SHP77 (cell line): ENCODE results near the gene ZNF646.

Source experiments
- DNase-seq, 2 experiments: peaks; one replicate each; lab custom pipeline; 2025; lab: John Stamatoyannopoulos, UW

The ZNF646 gene

DNA sequence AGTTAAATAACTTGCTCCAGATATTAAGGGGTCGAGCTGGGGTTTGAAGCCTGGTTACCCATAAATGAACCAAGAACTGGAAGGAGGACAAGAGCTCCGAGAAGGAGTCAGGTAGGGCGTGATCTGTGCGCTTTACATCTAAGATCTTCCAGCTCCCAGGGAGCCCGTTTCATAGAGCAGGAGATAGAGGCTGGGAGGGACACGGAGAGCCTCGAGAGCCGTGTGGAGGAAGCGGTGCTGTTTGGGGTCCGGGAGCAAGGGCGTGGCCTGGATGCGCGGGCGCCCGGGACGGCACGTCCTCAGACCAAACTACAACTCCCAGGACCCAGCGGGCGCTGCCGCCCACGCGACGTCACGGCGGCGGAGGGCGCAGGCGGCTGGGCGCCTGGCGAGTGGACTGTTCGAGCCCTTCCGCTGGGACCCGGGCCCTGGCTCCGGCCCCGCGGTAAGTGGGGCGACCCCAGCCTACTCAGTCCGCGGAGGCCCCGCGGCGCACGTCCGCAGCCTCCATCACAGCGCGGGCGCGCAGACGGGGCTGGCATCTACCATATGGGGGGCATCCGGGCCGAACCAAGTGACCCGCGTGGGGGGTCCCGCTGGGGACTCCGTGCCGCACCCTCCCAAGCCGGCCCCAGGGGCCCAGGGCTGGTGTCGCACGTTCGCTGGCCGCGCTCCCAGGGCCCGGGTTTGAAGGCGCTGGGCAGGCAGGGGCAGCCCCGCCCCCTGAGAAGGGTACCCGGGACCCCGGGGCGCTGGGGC lies 34.0 kb downstream of the ZNF646 start, which contains the start of gene BCKDK:
Gene BCKDK, plus strand, starts transcription at position 352 of the 759 bp plus-strand sequence. CDS start 838 bp downstream, outside the sequence.
- peak; percentile 83 to 91 for DNase-seq

DNA sequence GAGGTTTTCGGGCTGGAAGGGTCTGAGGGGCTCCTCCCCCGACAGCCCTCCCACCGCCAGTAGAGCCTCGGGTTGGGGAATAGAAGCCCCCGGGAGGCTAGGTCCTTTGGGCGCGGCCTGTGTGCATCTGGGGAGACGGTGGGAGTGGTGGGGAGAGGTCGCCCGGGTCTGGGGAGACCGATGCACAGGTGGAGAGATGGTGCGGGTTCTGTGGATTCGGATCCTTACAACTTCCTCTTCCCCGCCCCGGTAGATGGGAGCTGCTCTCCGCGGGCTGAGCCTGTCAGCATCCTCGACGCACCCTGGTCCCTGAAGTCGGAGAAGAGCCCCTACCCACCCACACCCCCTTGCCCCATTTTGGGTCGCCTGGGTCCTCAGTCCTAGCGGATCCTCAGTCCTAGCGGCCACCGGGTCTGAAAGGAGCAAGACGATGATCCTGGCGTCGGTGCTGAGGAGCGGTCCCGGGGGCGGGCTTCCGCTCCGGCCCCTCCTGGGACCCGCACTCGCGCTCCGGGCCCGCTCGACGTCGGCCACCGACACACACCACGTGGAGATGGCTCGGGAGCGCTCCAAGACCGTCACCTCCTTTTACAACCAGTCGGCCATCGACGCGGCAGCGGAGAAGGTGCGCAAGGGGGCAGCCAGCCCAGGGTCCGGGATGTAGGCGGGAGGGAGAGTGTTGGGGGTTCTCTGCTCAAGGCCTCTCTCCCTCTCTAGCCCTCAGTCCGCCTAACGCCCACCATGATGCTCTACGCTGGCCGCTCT lies 34.8 kb downstream of the ZNF646 start:
- no peak for DNase-seq

DNA sequence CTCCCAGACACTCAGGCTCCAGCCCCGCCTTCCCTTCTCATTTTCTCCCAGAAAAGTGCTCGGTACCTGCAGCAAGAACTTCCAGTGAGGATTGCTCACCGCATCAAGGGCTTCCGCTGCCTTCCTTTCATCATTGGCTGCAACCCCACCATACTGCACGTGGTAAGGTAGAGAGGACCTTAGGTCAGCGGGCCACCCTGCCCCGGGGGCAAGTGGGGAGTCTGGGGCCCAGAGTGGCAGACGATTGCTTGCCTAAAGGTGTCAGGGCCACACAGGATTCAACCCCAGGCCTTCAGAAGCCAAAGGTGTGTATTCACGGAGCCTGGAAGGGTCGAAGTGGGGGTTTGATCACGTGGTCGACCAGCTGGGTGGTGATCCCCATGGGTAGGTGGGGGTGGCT lies 35.4 kb downstream of the ZNF646 start:
- DNase-seq: no peak

DNA sequence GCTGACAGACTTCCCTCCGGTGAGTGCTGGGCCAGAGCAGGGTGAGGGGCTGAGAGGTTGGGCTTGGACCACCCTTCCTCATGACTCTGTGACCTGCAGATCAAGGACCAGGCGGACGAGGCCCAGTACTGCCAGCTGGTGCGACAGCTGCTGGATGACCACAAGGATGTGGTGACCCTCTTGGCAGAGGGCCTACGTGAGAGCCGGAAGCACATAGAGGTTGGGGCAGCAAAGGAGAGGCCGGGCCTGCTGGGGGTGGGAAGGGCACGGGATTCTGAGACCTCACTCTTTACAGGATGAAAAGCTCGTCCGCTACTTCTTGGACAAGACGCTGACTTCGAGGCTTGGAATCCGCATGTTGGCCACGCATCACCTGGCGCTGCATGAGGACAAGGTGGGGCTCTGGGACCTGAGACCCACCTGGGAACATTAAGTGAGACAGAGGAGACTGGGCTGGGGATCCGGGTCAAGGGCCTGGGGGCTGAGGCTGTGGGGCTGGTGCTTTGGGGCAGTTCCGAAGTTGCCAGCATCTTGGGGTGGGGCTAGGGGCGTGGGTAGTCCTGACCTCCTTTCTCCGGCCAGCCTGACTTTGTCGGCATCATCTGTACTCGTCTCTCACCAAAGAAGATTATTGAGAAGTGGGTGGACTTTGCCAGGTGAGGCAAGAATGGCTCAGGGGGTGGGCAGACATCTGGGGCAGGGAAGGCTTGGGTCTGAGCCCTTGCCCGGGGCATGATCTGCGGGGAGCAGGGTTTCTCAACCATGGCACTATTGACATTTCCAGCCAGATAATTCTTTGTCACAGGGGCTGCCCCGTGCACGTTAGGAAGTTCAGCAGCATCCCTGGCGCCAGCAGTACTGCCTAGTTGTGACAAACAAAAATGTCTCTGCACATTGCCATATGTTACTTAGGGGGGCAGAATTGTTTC lies 36.1 kb downstream of the ZNF646 start:
- no peak for DNase-seq

DNA sequence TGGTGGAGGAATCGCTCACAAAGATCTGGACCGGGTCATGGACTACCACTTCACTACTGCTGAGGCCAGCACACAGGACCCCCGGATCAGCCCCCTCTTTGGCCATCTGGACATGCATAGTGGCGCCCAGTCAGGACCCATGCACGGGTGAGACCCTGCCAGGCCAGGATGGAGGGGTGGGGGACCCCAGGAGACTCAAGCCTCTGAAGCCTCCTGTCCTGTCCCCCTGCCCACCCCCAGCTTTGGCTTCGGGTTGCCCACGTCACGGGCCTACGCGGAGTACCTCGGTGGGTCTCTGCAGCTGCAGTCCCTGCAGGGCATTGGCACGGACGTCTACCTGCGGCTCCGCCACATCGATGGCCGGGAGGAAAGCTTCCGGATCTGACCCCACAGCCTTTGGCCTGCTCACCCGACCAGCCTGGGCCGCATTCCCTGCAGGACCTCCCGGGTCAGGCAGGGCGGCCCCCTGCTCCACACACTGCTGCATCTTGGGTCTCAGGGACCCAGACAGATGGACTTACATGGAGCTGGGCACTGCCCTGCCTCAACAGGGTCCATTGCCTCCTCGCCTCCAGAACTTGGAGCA lies 37.8 kb downstream of the ZNF646 start:
- no peak for DNase-seq

DNA sequence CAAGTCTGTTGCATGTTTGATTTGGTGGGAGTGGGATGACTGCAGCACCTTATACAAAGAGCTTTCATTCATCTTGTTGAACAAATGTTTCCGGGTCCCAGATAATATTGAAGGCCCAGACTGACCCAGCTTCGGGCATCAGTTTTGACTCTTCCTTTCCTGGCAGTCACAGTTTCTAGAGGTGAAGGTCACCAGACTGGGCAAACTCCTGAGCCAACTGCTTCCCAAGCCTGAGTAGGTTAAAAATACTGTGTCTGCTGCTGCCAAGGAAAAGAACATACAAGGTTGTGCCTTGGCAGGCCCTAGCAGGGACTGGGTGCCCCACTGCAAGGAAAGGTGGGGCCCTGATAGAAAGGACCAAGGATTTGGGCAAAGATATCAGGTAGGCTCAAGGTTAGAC lies 38.5 kb downstream of the ZNF646 start:
- DNase-seq: no peak

DNA sequence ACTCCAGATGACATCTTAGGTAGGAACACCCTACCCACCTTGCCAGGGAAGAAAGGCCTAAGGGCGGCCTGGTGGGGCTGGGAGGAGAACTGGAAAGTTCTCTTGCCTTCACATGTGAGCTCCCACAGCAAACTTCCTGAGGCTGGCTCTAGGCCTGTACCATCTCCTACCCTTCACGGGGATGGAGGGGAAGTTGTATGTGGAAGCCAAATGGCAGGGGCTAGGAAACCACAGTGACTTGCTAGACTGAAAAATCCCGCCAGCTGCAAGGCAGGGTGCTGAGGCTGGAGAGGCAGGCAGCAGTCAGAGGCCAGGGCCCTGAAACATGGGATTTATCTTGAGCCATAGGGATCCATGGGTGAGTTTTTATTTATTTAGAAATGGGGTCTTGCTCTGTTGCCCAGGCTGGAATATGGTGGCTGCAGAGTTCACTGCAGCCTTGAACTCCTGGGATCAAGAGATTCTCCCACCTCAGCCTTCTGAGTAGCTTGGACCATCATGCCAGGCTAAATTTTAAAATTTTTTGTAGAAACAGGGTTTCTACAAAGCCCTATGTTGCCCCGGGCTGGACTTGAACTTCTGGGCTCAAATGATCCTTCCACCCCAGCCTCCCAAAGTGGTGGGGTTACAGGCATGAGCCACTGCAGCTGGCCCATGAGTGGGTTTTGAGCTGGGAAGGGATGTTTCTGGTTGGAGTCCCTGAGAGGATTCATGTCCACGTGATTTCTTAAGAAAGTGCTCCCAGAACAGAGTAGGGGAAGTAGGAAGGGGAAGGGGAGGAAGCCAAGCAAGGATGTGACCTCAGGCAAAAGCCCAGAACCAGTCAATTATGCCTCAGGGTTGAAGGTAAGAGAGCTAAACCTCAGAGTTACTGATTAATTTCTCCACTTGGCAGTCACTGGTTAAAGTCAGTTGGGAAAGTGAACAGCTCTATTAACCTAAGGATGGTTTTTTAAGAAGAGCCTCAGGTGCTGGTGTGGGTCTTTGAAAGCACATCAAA lies 39.2 kb downstream of the ZNF646 start:
- DNase-seq: no peak

DNA sequence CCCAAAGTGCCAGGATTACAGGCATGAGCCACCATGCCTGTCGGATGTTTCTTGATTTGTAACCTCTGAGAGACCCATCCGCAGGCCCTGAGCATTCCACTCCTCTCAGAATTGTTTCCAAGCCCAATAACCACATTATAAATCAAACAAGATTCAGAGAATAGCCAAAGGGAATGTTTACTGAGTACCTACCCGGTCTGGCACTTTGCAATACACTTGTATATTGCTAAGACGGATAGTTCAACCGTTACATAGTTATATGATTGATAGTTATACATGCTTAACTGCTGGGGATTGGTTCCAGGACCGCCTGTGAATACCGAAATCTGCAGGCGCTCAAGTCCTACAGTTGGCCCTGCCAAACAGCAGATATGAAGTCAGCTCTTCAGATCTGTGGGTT lies 40.2 kb downstream of the ZNF646 start:
- no peak for DNase-seq

DNA sequence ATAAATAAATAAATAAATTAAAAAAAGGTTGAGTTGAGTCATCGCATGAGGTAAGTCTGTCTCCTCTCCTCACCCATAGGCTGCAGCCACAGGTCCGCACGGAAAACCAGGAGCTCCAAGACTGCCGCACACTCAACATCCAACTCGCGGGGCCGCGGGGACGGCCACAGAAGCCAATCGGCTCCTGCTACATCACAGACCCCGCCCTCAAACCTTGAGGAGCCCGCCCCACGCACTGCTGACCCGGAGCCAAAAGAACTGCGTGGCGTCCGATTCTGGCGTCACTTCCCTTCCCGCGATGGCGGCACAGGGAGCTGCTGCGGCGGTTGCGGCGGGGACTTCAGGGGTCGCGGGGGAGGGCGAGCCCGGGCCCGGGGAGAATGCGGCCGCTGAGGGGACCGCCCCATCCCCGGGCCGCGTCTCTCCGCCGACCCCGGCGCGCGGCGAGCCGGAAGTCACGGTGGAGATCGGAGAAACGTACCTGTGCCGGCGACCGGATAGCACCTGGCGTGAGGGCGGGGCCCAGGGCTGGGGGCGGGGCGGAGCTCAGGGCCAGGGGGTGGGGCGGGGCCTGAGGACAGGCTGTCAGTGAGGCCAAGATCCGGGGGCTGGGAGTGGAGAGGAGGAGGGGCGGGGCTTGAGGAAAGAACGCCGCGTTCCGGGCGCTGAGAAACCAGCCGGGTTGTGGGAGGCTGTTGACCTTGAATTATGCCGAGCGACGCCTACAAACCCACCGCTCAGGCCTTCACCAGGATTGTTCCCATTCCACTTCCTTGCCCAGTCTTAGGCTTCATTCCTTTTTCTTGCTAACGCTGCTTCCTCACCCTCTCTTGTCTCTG lies 43.4 kb downstream of the ZNF646 start, which contains the start of gene KAT8:
Gene KAT8, plus strand, starts transcription at position 281 of the 839 bp plus-strand sequence. Its CDS starts 18 bp downstream, at position 299.
- DNase-seq: peak; percentile 99 to 100

DNA sequence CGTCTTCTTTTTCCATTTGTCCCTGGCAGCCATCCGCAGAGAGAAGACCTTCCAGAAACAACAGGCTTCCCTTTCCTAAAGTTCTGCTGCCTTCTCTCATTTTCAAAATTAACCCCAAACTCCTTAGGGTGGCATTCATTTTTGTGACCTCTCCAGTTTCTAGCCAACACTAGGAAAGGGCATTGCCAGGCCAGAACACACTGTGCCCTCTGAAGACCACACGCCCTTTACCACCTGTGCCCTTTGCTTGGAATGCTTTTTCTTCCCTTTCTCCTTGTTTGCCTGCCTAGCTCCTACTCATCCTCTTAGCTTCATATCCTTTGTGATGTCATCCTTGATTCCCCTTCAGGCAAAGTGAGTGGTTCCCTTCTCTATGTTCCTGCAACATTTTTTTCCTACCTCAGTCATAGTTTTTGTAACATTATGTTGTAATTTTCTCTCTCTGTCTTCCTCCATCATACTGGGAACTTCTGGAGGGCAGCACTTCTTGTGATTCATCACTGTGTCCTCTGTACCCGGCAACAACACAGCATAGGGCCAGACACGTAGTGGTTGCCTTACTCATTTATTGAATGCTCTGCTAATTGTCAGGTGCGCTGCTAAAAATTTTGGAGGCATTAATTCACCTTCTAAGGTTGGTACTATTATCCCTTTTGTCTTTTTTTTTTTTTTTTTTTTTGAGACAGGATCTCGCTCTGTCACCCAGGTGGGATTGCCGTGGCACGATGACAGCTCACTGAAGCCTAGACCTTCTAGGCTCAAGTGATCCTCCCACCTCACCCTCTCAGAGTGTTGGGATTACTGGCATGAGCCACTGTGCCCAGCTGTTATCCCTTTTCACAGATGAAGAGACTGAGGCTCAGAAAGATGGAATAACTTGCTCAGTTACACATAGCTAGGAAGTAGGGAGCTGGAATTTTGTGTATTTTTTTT lies 44.3 kb downstream of the ZNF646 start:
- no peak for DNase-seq

DNA sequence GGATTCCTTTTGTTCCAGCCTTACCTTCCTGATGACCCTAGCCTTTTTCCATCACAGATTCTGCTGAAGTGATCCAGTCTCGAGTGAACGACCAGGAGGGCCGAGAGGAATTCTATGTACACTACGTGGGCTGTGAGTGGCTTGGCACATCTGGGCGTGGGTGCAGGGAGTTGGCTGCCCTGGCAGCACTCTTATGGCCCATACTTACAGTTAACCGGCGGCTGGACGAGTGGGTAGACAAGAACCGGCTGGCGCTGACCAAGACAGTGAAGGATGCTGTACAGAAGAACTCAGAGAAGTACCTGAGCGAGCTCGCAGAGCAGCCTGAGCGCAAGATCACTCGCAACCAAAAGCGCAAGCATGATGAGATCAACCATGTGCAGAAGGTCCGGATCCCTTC lies 45.9 kb downstream of the ZNF646 start:
- no peak for DNase-seq

DNA sequence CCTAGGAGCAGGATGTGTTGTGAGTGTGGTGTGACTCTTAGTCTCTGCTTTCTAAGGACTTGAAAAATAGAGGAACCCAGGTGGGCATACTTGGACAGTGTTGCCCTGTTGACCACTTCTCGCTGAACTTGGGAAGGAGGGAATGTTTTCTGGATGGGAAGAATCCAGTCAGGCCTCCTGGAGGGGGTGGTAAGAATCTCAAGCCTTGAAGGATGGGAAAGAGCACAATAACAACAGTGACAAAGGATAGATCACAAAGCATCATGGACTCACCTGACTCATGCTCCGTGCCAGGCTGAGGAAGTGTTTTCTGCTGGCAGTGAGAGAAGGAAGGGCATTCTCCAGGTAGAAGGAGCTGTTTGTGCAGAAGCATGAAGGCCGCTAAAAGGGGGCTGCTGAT lies 51.6 kb downstream of the ZNF646 start:
- no peak for DNase-seq

DNA sequence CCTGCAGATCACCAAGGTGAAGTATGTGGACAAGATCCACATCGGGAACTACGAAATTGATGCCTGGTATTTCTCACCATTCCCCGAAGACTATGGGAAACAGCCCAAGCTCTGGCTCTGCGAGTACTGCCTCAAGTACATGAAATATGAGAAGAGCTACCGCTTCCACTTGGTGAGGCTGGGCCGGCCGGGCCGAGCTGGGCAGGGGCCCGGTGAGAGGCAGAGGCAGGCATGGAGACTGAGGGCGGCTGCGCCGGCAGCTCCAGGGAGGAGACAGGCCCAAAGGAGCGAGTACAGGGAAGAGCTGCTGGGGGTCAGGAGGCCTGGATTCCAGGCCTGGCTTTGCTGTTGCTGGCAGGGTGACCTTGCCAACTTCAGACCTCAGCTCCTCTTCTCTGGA lies 53.0 kb downstream of the ZNF646 start:
- no peak for DNase-seq

DNA sequence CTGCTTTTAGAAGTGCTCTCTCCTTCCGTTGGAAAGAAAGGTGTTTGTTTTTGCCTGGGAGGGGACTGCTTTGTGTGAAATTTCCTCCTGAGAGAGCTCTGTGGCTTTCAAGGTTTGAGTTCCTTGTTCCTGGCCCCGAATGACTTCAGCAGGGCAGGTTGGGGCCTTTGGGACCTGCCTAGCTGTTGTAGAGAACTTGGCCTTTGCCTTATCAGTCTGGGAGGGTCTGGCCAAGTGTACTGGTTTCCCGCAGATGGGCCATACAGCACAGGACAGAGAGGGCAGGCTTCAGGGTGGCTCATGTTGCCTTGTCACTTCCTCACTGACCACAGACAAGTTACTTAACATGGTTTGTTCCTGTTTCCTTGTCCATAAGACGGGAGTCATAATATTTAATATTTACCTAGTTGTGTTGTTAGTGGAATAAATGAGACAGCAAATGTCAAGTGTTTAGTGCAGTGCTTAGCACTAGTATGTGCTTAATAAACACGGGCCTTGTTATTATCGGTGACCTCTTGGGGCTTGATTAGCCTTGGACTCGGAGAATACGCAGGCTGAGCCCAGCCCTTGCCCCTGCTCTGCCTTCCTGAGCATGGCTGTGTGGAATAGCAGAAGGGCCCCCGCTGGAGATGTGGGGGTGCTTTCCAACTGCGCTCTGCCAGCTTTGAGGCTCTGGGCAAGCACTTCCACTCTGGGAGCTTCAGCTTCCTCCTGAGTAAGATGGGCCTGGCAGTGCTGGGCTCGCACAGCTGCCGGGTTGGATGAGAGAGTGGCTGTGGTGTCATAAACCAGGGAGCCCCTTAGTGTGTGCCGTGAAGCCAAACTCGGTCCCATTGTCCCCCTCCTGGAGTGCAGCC lies 54.7 kb downstream of the ZNF646 start:
- no peak for DNase-seq

DNA sequence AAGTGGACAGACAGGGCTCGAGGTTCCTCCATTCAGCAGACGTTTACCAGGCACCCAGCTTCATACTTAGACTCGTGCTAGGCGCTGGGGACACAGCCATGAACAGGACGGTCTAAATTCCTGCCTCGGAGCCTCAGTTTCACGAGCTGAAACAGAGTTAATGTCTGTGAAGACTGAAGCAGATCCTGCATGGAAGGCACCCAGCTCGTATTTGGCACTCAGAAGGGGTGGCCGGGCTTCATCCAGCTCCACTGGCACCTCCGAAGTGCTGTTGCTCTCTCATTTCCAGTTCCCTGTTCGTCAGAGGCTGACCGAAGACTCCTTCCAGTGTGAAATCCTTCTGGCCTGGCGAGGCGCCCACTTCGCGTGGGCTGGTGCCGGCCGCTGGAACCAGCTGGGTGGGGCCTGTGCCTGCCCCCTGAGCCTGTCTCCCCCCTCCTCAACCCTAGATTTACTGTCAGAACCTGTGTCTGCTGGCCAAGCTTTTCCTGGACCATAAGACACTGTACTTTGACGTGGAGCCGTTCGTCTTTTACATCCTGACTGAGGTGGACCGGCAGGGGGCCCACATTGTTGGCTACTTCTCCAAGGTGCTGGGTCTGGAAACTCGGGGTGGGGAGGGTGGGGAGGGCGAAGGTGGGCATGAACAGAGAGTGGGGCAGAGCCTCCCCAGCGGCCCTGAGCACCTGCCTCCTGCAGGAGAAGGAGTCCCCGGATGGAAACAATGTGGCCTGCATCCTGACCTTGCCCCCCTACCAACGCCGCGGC lies 55.5 kb downstream of the ZNF646 start:
- DNase-seq: no peak

DNA sequence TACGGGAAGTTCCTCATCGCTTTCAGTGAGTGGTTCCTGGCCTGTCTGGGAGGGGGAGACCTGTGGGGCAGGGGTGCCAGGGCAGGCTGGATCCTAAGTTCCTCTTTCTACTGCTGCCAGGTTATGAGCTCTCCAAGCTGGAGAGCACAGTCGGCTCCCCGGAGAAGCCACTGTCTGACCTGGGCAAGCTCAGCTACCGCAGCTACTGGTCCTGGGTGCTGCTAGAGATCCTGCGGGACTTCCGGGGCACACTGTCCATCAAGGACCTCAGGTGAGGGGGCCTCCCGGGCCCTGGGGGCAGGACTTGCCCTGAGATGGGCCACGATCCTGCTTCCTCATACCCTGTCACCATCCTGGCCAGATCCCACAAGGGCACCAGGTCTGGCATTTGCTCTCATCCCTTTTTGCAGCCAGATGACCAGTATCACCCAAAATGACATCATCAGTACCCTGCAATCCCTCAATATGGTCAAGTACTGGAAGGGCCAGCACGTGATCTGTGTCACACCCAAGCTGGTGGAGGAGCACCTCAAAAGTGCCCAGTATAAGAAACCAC lies 56.2 kb downstream of the ZNF646 start:
- no peak for DNase-seq
